ENCODE data around the gene DCLK2. TPM values are rescaled to one million over a fixed set of nuclear protein-coding genes. Genes with fewer than 3 reads are reported as not detected.

Gene DCLK2
- total RNA-seq, 1 donor from 2014 or later, result 12.6 TPM

GRCh38 chr4:150038335-150039076 lies 39.7 kb upstream of the DCLK2 start:
- no peak for DNase-seq (ENCODE audit: extremely low spot score, unreplicated experiment)
- Mint-ChIP-seq H3K4me3 (ENCODE audit: unreplicated experiment) (no peak overlapping the region), H3K9me3 (ENCODE audit: unreplicated experiment) (peaks cover 6% of the 10 kb centered on the region), H3K27ac (ENCODE audit: unreplicated experiment) (no peak overlapping the region), H3K27me3 (ENCODE audit: unreplicated experiment) (no peaks in the 10 kb centered on the region), H3K4me1 (ENCODE audit: unreplicated experiment) (peaks cover 8% of the 10 kb centered on the region), H3K36me3 (ENCODE audit: unreplicated experiment) (no peaks in the 10 kb centered on the region)
- TF ChIP-seq CTCF (IDR thresholded peaks at IDR 0.05), result no peak

- Mint-ChIP-seq H3K9me3 (ENCODE audit: unreplicated experiment) (peaks cover 6% of the 10 kb centered on the region), H3K4me1 (ENCODE audit: unreplicated experiment) (no peaks in the 10 kb centered on the region), H3K27me3 (ENCODE audit: unreplicated experiment) (no peaks in the 10 kb centered on the region), H3K4me3 (ENCODE audit: unreplicated experiment) (no peak overlapping the region), H3K27ac (ENCODE audit: unreplicated experiment) (no peak overlapping the region), H3K36me3 (ENCODE audit: unreplicated experiment) (no peaks in the 10 kb centered on the region)
- DNase-seq (ENCODE audit: extremely low spot score, unreplicated experiment), result no peak
- TF ChIP-seq CTCF (IDR thresholded peaks at IDR 0.05), result no peak
Observed at GRCh38 chr4:150039274-150040127, 38.7 kb upstream of the DCLK2 start.

GRCh38 chr4:150044517-150044916 lies 33.7 kb upstream of the DCLK2 start:
- no peak overlapping the region for H3K4me3 Mint-ChIP-seq (ENCODE audit: unreplicated experiment)
- TF ChIP-seq CTCF (IDR thresholded peaks at IDR 0.05), result no peak
- no peaks in the 10 kb centered on the region for H3K36me3 Mint-ChIP-seq (ENCODE audit: unreplicated experiment)
- no peaks in the 10 kb centered on the region for H3K9me3 Mint-ChIP-seq (ENCODE audit: unreplicated experiment)
- no peak overlapping the region for H3K27ac Mint-ChIP-seq (ENCODE audit: unreplicated experiment)
- H3K27me3 Mint-ChIP-seq (ENCODE audit: unreplicated experiment), result no peaks in the 10 kb centered on the region
- no peak for DNase-seq (ENCODE audit: extremely low spot score, unreplicated experiment)
- no peaks in the 10 kb centered on the region for H3K4me1 Mint-ChIP-seq (ENCODE audit: unreplicated experiment)

GRCh38 chr4:150045410-150045809 lies 32.8 kb upstream of the DCLK2 start:
- no peak for TF ChIP-seq CTCF (IDR thresholded peaks at IDR 0.05)
- no peaks in the 10 kb centered on the region for H3K36me3 Mint-ChIP-seq (ENCODE audit: unreplicated experiment)
- H3K4me1 Mint-ChIP-seq (ENCODE audit: unreplicated experiment), result no peaks in the 10 kb centered on the region
- no peak overlapping the region for H3K4me3 Mint-ChIP-seq (ENCODE audit: unreplicated experiment)
- no peak for DNase-seq (ENCODE audit: extremely low spot score, unreplicated experiment)
- no peak overlapping the region for H3K27ac Mint-ChIP-seq (ENCODE audit: unreplicated experiment)
- H3K27me3 Mint-ChIP-seq (ENCODE audit: unreplicated experiment), result no peaks in the 10 kb centered on the region
- no peaks in the 10 kb centered on the region for H3K9me3 Mint-ChIP-seq (ENCODE audit: unreplicated experiment)

GRCh38 chr4:150046728-150047217 lies 31.5 kb upstream of the DCLK2 start:
- H3K36me3 Mint-ChIP-seq (ENCODE audit: unreplicated experiment), result no peaks in the 10 kb centered on the region
- no peaks in the 10 kb centered on the region for H3K9me3 Mint-ChIP-seq (ENCODE audit: unreplicated experiment)
- no peak overlapping the region for H3K4me3 Mint-ChIP-seq (ENCODE audit: unreplicated experiment)
- no peak for DNase-seq (ENCODE audit: extremely low spot score, unreplicated experiment)
- no peak overlapping the region for H3K27ac Mint-ChIP-seq (ENCODE audit: unreplicated experiment)
- no peaks in the 10 kb centered on the region for H3K27me3 Mint-ChIP-seq (ENCODE audit: unreplicated experiment)
- TF ChIP-seq CTCF (IDR thresholded peaks at IDR 0.05), result no peak
- H3K4me1 Mint-ChIP-seq (ENCODE audit: unreplicated experiment), result no peaks in the 10 kb centered on the region
